ENCODE measurements around the gene PGBD5.

PGBD5 gene

DNA sequence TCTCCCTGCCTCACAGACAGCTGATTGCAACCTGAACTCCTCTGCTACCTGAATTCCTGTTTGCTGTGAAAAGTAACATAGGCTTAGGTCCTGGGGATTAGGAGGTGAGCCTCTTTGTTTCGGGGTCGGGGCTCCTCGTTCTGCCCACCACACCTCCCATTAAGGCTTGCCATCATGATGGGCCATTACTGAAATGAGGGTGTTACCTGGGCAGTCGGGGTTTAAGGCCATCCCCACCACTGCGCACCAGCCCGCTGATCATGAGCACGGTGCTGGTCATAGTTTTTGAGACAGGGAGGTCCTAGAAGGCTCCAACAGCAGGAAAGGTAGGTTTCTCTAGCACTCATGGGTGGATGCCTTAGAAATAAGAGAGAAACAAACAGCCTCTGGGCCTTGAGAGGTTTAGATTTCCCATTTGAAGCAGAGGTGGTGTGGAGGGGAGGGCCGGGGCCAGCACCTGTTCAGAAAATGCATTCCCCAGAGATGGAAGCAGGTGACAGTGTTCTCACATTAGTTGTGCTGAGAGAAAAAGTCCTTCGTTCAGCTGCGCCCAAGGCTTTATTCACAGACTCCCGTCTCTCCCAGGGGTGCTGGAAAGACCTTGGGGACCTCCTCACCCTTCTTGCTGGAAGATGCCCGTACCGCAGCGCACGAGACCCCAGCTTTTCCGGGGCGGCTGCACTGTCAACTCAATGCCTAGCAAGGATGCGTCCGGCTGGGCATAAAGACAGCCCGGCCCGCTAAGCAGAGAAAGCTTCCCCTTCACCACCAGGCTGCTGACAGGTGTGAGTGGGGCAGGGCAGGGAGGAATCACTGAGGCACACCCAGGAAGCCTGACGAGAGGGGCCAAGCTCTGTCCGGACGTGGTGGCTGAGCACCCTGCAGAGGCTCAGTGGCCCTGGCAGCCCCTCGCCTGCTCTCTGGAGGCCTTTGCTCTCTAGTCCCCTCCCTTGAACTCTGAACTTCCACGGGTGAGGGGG is 125.5 kb downstream of the PGBD5 start:
- DNase-seq (ENCODE audit: low spot score), result no peak

DNA sequence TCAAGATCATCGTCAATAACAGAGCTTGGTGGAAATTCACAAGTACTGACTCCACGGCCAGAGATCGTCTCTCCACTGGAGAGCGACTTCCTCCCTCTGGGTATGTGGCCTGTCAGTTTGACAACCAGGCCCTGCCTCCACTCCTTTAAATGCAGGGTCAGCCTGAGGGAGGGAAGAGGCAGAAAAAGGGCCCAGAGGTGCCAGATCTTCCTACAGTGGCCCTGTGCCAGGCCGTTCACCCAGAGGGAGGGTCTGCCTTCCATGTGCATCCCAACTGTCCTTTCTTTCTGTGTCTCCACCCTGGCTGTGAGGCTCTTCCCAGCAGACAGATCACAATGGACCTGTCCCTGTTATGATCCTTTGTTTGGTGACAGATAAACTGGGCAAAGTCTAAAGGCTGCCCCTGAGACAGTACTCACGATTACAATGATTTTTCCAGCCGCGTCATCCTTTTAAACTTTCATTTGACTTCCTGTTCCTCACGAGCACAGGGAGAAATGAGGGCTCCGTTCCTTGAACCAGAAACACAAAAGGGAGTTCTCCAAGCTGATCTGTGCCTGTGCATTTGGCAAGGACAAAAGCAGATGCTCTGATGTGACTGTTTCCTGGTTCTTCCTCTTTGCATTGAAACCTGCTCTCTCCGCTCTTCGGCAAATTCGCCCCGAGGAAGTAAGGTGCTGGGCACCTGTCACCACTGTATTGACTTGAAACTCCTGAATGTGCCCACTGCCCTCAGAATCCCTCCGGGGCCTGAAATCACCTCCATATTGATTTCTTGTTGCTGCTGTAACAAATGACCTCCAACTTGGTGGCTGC is 126.7 kb downstream of the PGBD5 start:
- no peak for DNase-seq (ENCODE audit: low spot score)

DNA sequence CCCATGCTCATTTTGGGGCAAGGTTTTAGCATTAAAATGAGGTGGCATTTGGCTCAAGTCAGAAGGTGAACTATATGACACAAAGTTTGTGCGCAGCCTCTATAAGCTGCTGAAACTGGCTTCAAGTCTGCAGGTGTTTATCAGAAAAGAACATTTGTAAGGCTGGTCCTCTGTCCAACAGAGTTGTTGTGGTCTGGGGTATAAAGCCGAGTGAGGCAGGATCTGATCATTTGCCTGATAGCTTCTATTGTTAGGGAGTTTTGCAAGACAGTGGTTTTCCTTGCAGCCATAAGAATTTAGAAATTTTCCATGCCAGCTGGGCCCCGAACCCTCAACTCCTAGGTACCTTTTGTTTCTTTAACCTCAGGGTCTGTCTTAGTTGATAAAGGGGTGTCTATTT is 130.8 kb downstream of the PGBD5 start:
- DNase-seq (ENCODE audit: low spot score), result no peak

DNA sequence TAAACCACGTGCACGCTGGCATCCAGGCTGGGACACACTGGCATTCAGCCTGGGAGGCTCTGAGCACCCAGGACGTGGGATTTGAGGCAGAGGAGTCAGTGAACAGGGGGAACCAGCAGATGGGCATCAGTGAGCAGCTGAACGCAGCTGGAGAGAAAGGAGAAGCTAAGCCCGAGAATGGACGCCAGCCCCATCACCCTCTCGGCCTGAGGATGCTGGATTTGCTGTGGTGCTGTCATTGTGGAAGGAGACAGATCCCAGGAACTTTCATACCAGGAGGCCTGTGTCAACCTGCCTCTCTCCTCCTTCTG is 132.8 kb downstream of the PGBD5 start:
- DNase-seq (ENCODE audit: low spot score), result no peak

DNA sequence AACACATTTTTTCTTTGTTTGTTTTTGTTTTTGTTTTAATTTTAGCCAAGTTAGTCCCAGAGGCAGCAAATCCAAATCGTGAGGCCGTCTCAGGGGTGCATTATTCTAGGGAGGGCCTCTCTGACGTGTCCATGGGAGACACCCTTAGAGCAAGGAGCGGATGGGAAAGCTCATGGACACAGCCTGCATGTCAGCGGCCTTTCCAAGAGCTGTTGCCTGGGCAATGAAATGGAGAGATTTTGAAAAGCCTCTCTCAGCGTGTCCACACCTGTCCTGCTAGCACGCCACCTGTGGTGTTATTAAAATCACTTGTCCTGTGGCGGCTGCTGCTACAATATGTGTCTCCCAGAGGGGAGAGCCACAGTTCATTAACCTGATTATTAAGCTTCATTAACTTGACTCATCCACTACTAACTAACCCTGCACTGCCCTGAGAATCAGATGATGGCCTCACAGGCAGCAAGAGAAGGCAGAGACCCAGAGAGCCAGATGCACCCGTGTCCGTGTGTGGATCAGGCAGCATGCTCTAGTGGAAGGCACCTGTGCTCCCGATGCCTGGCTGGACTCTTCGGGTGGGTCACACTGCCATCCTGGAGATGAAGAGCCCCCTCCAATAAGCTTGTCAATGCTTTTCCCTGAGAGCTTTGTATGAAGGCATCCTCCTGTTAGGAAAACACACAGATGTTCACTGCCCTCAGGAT is 133.3 kb downstream of the PGBD5 start:
- DNase-seq (ENCODE audit: low spot score), result no peak

DNA sequence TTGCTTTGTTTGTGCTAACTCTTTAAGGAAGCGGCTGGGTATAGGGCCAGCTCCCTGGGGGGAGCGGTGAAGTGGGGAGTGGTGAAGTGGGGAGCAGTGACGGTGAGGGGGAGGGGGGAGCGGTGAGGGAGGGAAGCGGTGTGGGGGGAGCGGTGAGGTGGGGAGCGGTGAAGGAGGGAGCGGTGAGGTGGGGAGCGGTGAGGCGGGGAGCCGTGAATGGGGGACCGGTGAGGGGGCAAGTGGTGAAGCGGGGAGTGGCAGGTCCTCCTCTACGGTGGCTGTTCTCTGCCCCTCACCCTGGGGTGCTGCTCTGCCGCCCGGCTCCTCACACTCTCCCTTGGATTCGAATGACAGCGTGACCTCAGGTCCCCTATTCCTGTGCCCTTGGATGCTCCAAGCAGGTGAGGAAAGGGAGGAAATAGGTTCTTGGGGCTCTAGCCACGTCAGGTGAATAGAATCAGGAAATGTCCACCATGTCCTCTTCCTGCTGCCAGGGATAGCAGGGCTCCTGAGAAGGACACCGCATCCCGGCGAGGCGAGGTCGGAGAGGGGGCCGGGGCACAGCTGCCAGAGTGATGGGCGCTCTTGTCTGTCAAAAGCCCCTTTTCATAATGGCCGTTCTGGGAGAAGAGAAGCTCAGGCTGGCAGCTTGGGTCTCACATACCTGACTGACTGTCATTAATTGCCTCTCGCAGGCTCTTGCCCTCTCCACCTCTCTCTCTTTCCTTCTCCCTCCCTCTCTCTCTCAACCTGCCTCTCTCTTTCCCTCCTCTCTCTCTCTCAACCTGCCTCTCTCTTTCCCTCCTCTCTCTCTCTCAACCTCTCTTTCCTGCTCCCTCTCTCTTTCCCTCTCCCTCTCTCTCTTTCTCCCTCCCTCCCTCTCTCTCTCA is 134.2 kb downstream of the PGBD5 start:
- DNase-seq (ENCODE audit: low spot score), result no peak

DNA sequence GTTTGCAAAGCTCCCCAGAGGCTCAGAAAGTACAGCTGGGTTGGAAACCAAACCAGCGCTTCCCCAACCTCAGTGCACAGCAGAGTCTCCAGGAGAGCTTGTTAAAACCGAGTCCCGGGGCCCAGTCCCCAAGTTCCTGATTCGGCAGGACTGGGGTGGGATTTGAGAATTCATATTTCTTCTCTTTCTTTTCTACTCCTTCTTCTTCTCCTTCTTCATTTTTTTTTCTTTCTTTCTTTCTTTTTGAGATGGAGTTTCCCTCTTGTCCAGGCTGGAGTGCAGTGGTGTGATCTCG is 136.8 kb downstream of the PGBD5 start:
- no peak for DNase-seq (ENCODE audit: low spot score)

DNA sequence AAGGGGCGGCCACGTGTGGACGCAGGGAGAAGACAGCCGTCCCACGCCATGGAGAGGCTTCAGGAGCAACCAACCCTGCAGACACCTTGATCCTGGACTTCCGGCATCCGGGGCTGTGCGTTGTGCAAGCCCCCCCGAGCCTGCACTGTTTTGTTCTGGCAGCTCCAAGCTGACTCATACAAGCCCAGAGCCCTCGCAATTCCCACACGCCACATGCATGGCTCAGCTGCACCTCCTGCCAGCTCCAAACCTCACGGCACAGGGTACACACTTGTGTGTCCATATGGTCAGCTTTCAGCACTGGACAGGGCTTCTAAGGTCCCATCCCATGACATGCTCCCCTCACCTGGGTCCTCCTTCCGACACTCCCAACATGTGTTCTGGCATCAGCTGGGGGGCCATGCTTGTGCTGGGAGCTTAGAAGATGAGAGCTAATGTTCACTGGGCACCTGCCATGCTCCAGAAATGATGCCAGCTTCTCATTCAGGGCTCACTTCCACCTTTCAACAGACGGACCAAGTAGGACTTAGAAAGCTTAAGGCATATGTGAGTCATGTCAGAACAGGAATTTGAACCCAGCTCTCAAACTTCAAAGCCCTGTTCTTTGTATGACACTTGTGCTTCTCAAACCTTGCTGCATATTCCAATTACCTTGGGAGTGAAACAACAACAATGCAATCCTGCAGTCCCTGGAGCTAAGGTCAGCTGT is 137.3 kb downstream of the PGBD5 start:
- DNase-seq (ENCODE audit: low spot score), result peak; percentile 42

DNA sequence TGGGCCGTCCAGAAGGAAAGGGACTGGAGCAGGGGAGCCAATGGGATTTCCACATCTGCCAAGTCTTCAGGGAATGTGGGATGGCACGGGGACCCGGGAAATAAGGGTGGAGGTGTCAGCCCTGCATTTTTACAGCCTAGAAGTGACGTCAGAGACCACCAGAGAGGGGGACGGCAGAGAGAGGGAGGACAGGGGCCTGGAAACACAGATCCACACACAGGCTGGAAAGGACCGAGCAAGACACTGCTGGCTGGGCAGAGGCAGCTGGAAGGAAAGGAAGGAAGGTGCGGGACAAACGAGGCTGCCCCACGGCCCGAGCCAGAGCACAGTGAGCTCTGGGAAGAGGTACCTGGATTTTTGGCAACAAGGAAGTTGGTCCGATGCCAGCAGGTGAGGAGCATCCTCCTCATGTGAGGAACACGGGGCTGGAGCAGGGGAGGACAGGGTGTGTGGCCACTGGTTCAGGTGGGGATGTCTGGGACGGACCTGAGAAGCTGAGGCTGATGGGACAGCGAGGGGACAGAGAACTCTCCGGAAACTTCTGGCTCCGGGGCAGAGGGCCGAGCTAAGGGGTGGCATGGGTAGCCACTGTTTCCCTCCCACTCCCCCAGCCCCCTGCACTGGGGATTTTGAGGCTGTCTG is 138.3 kb downstream of the PGBD5 start:
- DNase-seq (ENCODE audit: low spot score), result no peak

DNA sequence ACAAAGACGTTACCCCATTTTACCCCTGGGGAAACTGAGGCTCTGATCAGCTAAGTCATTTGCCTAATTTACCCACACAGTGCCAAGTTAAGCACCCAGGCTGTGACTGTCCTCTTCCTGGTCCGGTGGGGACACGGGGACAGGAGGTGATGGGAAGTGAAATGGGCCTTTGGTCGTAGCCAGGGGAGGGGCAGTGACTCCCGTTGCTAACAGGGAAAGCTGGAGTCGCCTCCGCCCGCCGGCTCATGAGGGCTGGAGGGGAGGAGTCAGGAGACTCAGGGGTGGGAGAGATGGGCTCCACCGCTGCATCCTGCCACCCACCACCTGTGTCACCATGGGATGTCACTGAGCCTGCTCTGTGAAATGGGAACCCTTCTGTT is 139.3 kb downstream of the PGBD5 start:
- DNase-seq (ENCODE audit: low spot score), result no peak

DNA sequence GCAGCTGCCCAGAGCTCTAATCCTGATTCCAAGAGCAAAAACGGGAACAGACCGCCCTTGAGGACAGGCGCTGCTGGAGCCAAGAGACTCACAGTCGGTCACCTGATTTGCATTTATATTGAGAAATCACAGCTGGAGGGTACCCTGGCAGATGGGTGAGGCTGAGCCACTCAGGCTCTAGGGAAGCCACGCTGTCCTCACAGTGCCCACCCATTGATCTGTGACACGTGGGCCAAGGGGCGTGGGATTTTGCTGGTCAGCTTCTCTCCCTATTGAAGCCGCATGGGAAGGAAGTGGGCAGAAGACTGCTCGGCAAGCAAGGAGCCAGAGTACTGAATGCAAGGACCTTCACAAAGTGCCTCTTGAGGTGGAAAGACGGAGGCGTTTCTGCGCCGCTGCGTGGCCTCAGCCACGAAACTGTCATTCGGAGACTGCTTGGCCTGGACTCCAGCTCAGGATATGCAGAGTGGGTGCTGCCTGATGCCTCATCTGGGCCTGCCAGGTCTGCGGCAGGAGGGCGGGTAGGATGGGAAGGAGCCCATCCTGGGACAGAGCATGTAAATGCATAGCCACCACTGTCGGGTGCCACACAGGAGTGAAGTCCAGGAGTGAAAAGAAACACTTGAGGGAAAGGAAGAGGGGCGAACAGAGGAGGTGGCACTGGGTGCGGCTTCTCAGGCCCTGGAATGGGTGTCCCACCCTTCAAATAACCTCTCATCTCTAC is 139.8 kb downstream of the PGBD5 start:
- DNase-seq (ENCODE audit: low spot score), result no peak

DNA sequence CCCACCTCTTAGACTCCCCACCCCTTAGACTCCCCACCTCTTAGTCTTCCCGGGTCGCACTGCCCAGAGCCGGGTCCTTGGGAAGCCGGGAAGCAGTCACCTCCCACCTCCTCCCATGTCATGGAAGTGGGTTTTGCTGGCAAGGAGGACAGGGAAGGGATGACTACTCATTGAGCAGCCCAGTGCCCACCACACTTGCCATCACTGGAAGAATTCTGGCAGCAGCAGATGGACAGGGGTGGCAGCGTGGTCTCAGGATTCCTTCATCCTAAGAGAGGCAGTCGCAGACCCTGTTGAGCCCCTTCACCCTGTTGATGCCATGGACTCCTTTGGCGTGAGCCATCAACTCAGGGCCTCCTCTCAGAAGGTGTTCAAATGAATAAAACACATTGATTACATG is 140.8 kb downstream of the PGBD5 start:
- no peak for DNase-seq (ENCODE audit: low spot score)

DNA sequence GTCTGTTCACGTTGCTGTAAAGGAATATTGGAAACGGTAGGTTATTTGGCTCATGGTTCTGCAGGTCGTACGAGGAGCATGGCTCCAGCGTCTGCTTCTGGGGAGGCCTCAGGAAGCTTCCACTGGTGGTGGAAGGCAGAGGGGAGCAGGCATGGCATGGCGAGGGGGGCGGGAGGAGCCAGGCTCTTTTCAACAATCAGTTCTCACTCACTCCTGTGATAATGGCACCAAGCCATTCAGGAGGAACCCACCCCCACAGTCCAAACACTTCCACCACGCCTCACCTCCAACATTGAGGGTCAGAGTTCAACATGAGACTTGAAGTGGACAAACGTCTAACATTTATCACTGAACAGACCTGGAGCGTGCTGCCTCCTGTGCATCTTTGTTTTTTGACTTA is 141.2 kb downstream of the PGBD5 start:
- no peak for DNase-seq (ENCODE audit: low spot score)

DNA sequence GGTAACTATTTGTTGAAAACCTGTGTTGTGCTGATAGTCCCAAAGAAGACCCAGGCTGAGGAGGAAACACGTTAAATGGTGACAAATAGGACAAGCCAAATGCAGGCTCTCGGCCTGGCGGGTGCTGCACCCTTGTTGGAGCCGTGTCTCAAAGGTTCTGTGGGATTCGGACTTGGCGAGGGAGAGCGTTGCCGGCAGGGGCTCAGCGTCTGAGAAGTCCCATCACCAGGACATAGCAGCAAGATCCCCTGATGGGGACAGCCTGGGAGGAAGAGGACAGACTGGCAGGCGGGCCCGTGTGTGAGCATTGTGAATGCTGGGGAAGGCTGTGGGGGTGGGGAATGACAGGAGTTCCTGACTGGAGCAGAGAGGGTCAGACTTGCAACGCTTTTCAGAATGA is 142.5 kb downstream of the PGBD5 start:
- no peak for DNase-seq (ENCODE audit: low spot score)

DNA sequence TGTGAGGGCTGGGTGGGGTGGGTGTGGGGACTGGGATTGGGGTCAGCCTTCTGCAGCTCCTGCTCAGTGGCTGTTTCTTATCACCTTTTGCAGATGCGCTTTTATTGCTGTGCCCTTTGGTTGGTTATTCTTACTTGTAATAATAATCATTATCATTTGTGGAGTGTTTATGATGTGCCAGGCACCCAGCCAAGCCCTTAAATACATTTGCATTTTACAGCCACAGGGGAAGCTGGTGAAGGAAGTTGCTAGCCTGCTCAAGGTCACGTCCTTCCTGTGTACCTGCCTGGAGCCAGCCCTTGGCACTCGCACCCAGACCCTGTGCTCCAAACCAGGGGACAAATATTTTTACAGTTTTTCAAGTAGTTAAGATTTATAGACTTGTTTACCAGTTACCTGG is 144.0 kb downstream of the PGBD5 start:
- DNase-seq (ENCODE audit: low spot score), result no peak

DNA sequence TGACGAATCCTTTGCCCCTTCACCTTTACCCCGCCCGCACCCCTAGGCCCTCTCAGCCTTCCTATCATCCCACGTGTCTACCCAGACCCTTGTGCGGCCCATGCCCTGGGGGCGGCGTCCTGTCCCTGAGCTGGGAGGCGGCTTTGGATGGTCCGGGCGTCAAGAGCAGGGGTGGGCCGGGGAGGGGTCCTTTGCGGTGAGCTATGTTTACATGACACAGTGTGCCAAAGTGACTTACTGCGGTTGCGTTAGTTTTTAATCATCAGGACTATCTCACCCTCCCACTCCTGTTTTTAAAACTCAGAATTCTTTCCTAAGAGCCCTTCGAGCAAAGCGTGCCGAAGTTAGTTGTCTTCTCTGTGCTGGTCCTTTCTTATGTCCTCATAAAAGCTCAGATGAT is 144.6 kb downstream of the PGBD5 start:
- no peak for DNase-seq (ENCODE audit: low spot score)

DNA sequence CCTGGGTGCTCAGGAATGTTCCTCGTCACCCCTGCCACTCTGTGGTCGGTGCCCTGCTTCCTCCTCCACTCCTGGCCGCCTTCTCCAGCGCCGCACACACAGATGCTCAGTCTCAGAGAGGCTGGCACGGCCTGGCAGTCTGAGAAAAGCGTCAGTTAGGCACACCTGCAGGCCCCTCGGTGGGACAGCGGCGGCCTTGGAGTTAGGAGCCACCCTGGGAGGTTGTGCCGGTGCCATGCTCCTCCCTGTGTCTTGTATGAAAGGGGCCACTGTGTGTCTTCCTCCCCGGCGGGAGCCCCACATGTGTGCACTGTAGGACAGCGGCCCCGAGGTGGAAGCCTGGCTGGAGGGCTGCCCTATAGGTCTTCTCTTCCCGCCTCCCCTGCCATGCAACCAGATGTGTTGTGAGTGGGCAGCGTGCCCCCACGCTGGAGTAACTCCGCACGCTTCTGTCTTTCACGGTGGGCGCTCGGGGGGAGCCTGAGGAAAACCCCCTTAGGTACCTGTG is 145.2 kb downstream of the PGBD5 start:
- no peak for DNase-seq (ENCODE audit: low spot score)

DNA sequence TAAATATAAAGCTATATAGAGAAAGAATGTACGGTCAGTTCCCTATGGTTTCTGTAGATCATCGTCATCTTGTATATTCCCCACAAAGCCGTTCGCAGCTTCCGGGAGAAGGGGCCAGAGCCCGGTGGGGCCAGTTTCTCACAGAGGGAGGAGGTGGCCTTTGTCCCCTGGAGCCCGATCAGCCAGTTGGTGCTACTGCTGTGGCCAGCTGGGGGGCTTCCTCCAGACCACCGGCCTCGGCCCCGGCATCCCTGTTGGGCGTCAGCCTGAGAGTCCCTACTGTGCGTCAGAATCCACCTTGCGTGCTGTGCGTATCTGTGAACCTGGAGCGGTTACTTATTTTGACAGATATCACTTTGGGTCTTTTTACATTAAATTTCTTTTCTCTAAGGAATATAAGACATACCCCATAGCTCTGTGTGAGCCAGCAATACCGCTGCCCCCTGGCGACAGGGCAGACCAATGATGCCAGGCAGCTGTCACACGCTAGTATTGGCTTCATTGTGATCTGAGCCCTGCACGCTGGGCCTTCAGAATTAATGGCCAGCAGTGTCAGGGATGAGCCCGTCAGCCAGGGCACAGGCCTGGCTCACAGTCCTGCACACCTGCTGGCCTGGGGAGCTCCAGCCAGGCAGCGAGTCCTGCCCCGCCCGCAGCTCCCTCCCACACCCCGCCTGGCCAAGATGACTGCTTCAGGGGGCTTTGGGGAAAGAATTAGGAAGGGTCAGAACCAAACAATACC is 145.9 kb downstream of the PGBD5 start:
- DNase-seq (ENCODE audit: low spot score), result no peak

DNA sequence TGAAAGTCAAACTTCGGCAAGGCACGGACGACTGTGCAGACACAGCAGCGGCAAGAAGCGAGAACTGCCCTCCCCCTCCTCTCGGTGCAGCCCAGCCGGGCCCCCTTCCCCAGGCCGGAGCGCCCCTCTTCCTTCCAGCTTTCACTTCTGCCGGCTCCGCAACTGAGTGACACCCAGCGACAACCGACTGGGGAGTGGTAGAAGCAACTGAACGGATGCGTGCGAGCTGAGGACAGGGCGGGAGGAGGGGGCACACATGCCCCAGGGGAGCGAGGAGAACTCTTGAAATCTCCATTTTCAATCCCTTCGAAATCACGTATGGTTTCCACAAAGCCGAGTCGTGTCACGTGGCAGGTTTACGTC is 146.6 kb downstream of the PGBD5 start:
- DNase-seq (ENCODE audit: low spot score), result no peak

Measured in iPS-NIHi11 (cell line).